Activated naive CD8-positive, alpha-beta T cell (primary cell): ENCODE measurements around the gene PDE4D.

Experiments used
- H3K27ac Mint-ChIP-seq: one replicate; pipeline ENCODE4 v1.8.0; 2021; ENCODE audit warnings: mixed read lengths
- H3K27me3 Mint-ChIP-seq: one replicate; pipeline ENCODE4 v1.8.0; 2021; ENCODE audit warnings: mixed read lengths
- H3K36me3 Mint-ChIP-seq: one replicate; pipeline ENCODE4 v1.8.0; 2021; ENCODE audit warnings: mixed read lengths
- H3K4me1 Mint-ChIP-seq: one replicate; pipeline ENCODE4 v1.8.0; 2021; ENCODE audit warnings: low read depth, mixed read lengths
- H3K4me3 Mint-ChIP-seq: one replicate; pipeline ENCODE4 v1.8.0; 2021; ENCODE audit warnings: mild to moderate bottlenecking, mixed read lengths
- H3K9me3 Mint-ChIP-seq: one replicate; pipeline ENCODE4 v1.8.0; 2021; ENCODE audit warnings: low read depth, mixed read lengths

Gene PDE4D

DNA sequence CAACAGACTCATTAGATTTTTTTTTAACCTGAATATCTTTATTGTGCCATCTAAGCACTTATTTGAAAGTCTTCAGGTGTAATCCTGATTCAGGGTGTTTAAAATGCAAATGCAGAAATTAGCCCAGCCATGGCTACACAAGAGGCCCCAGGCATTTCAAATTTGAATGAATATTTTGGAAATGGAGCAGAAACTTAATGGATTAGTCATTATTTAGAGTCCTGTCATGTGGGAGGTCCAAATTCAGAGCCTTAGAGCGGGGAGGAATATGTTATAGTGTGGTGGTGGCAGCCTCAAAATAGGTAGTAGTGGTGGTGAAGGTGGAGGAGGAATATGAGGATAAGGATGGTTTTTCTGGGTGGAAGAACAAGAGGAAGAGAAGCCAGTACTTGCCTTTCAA lies 743.7 kb downstream of the PDE4D start:
- H3K4me3 Mint-ChIP-seq = no peak overlapping the region
- H3K4me1 Mint-ChIP-seq = peaks cover 15% of the 10 kb centered on the region
- no peaks in the 10 kb centered on the region for H3K36me3 Mint-ChIP-seq
- no peaks in the 10 kb centered on the region for H3K9me3 Mint-ChIP-seq
- H3K27ac Mint-ChIP-seq = no peak overlapping the region
- H3K27me3 Mint-ChIP-seq = no peaks in the 10 kb centered on the region

DNA sequence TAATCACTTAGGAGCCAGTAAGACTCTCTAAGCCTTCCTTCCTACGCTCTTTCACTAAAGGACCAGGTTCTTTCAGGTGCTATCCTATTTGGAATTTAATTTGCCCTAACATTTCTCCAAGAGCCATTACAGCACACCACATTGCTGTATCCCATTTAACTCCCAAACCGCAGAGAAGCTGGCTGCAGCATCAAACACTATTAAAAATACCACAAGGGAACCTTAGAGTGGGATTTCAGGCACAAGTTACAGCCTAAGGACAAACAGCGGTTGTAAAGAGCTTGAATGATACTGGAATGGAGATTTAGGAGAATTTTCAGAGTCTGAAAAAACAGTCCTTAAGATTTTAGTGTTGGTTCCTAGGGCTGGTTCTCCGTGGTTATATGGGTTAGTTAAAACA lies 744.3 kb downstream of the PDE4D start:
- Mint-ChIP-seq H3K9me3 (no peaks in the 10 kb centered on the region), H3K27me3 (no peaks in the 10 kb centered on the region), H3K36me3 (no peaks in the 10 kb centered on the region), H3K4me1 (peaks cover 15% of the 10 kb centered on the region), H3K4me3 (no peak overlapping the region), H3K27ac (no peak overlapping the region)

GRCh38 chr5:59146729-59147128 lies 746.8 kb downstream of the PDE4D start:
- H3K27me3 Mint-ChIP-seq = no peaks in the 10 kb centered on the region
- peaks cover 10% of the 10 kb centered on the region for H3K4me1 Mint-ChIP-seq
- no peak overlapping the region for H3K27ac Mint-ChIP-seq
- no peaks in the 10 kb centered on the region for H3K36me3 Mint-ChIP-seq
- no peaks in the 10 kb centered on the region for H3K9me3 Mint-ChIP-seq
- no peak overlapping the region for H3K4me3 Mint-ChIP-seq

GRCh38 chr5:59143926-59144333 lies 749.6 kb downstream of the PDE4D start:
- Mint-ChIP-seq H3K27ac (no peak overlapping the region), H3K4me1 (peaks cover 2% of the 10 kb centered on the region), H3K9me3 (no peaks in the 10 kb centered on the region), H3K27me3 (no peaks in the 10 kb centered on the region), H3K36me3 (no peaks in the 10 kb centered on the region), H3K4me3 (no peak overlapping the region)

- Mint-ChIP-seq H3K36me3 (no peaks in the 10 kb centered on the region), H3K4me3 (no peak overlapping the region), H3K9me3 (no peaks in the 10 kb centered on the region), H3K27me3 (no peaks in the 10 kb centered on the region), H3K4me1 (peaks cover 2% of the 10 kb centered on the region), H3K27ac (no peak overlapping the region)
Observed at GRCh38 chr5:59142927-59143326, 750.6 kb downstream of the PDE4D start.

DNA sequence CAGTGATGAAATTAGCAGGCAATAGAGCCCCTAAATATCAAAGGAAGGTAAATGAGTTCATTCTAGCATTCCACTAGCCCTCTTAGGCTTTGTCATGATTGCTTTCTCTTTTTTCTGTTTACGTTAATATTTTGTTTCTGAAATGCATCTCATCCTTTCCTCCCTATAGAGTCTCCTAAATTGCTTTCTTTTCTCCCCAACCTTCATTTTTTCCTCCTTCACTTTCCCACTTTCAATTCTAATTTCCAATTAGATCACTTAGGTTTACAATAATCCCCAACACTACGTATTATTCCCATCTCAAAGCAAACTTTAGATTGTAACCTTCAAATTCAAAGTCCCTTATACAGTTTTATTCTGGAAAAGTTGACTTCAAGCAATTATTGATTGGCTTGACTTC lies 751.4 kb downstream of the PDE4D start:
- H3K36me3 Mint-ChIP-seq = no peaks in the 10 kb centered on the region
- H3K27ac Mint-ChIP-seq = no peak overlapping the region
- peaks cover 2% of the 10 kb centered on the region for H3K4me1 Mint-ChIP-seq
- no peak overlapping the region for H3K4me3 Mint-ChIP-seq
- H3K27me3 Mint-ChIP-seq = no peaks in the 10 kb centered on the region
- no peaks in the 10 kb centered on the region for H3K9me3 Mint-ChIP-seq

DNA sequence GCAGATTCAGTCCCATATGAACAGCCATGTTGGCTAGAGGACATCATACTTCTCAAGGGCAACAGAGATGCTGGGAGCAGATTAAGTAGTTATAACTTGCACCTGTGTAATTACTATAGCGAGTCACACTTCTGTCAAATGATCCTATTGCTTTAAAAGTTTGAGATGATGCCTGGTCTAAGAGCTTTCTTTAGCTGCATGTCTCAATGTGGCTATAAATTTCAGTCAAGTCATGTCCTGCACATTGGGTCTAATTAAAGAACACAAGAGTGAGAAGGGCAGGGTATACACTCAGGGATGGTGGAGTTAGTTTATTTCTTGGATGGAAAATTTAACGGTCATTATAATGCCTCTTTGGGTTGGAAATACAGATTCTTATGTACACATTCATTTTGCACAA lies 753.4 kb downstream of the PDE4D start:
- H3K4me1 Mint-ChIP-seq = no peaks in the 10 kb centered on the region
- no peaks in the 10 kb centered on the region for H3K9me3 Mint-ChIP-seq
- H3K36me3 Mint-ChIP-seq = no peaks in the 10 kb centered on the region
- no peak overlapping the region for H3K27ac Mint-ChIP-seq
- no peak overlapping the region for H3K4me3 Mint-ChIP-seq
- H3K27me3 Mint-ChIP-seq = no peaks in the 10 kb centered on the region

- Mint-ChIP-seq H3K36me3 (no peaks in the 10 kb centered on the region), H3K4me1 (peaks cover 2% of the 10 kb centered on the region), H3K27me3 (no peaks in the 10 kb centered on the region), H3K27ac (no peak overlapping the region), H3K4me3 (no peak overlapping the region), H3K9me3 (no peaks in the 10 kb centered on the region)
Observed at GRCh38 chr5:59139695-59140094, 753.8 kb downstream of the PDE4D start.

- Mint-ChIP-seq H3K4me1 (peaks cover 11% of the 10 kb centered on the region), H3K4me3 (no peak overlapping the region), H3K27me3 (no peaks in the 10 kb centered on the region), H3K27ac (no peak overlapping the region), H3K36me3 (no peaks in the 10 kb centered on the region), H3K9me3 (no peaks in the 10 kb centered on the region)
Observed at GRCh38 chr5:59138509-59138908, 755.0 kb downstream of the PDE4D start.

GRCh38 chr5:59137846-59138245 lies 755.7 kb downstream of the PDE4D start:
- H3K27ac Mint-ChIP-seq = no peak overlapping the region
- H3K9me3 Mint-ChIP-seq = no peaks in the 10 kb centered on the region
- H3K27me3 Mint-ChIP-seq = no peaks in the 10 kb centered on the region
- peaks cover 14% of the 10 kb centered on the region for H3K4me1 Mint-ChIP-seq
- no peak overlapping the region for H3K4me3 Mint-ChIP-seq
- no peaks in the 10 kb centered on the region for H3K36me3 Mint-ChIP-seq

- no peaks in the 10 kb centered on the region for H3K36me3 Mint-ChIP-seq
- no peaks in the 10 kb centered on the region for H3K9me3 Mint-ChIP-seq
- H3K27me3 Mint-ChIP-seq = no peaks in the 10 kb centered on the region
- H3K4me3 Mint-ChIP-seq = no peak overlapping the region
- no peak overlapping the region for H3K27ac Mint-ChIP-seq
- peaks cover 25% of the 10 kb centered on the region for H3K4me1 Mint-ChIP-seq
Observed at GRCh38 chr5:59136549-59136948, 757.0 kb downstream of the PDE4D start.

DNA sequence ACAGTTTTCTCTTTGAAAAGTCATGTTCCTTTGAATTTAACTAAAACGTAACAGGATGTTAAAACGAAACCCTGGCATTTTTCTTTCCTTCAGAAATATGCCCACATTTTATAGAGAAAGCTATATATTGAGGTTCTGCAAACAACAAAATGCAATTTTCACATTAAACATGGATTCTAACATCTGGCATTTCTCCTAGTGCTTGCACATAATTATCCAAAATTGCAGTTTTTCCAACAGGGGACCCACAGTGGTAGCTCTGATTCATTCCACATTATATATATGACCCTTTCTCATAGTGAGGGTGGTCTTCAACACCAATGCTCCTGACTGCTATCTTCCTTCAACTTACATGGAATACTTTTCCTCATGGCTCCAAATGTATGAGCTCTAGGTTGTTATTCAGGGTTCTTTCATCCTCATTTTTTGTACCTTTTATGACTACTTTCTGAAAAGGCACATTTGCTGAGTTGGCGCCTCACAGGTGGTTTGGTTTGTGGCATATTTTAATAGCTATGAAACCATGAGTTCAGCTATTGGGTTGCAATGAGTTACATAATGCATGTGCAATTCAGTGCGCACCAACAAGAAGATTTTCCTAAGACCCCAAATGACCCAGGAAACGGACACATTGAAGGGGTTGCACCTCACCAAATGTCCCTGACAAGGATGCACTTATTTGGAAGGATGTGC lies 758.9 kb downstream of the PDE4D start:
- Mint-ChIP-seq H3K36me3 (no peaks in the 10 kb centered on the region), H3K27me3 (no peaks in the 10 kb centered on the region), H3K4me1 (peaks cover 36% of the 10 kb centered on the region), H3K4me3 (no peak overlapping the region), H3K9me3 (no peaks in the 10 kb centered on the region), H3K27ac (no peak overlapping the region)

DNA sequence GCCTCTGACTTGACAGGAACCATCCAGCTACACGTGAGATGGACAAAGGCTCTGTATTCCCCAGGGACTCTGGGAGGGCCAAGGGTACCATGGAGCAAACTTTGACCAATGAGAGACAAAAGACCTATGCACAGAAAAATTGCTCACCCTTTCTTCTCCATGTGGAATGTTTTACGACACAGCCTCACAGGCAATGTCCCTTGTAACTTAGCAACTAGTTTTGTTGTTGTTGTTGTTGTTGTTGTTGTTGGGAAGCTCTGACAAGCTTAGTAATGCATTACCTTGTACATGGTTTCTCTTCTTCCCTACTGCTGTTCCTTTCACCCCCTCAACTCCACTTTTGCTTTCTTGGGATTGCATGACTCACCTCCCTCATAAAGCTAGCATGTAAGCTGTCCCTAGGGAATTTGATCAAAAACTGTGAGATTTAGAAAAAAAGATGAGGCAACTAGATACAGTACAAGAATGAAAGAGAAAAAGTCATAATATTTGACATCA lies 759.7 kb downstream of the PDE4D start:
- Mint-ChIP-seq H3K27me3 (no peaks in the 10 kb centered on the region), H3K27ac (no peak overlapping the region), H3K36me3 (no peaks in the 10 kb centered on the region), H3K4me3 (peak overlapping the region; percentile 17), H3K9me3 (no peaks in the 10 kb centered on the region), H3K4me1 (peaks cover 41% of the 10 kb centered on the region)

DNA sequence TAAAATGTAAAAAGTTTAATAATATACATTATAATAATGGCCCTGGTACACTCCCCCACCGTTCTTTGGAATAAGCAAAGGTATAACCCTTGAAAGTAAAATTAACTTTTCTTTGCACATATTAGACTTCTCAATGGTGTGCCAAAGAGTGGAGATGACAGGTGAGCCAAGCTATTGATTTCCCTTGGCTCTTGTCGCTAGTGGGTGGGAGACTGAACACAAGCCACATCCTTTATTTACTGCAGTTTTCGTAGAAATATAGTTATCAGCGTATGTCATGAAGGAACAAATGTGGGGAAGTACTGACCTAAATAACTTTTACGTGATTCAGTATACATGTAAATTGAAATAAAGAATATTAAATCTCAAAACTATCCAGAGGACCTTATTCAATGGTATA lies 761.4 kb downstream of the PDE4D start:
- Mint-ChIP-seq H3K9me3 (no peaks in the 10 kb centered on the region), H3K4me1 (peaks cover 41% of the 10 kb centered on the region), H3K4me3 (peak overlapping the region; percentile 22), H3K36me3 (no peaks in the 10 kb centered on the region), H3K27me3 (no peaks in the 10 kb centered on the region), H3K27ac (no peak overlapping the region)

DNA sequence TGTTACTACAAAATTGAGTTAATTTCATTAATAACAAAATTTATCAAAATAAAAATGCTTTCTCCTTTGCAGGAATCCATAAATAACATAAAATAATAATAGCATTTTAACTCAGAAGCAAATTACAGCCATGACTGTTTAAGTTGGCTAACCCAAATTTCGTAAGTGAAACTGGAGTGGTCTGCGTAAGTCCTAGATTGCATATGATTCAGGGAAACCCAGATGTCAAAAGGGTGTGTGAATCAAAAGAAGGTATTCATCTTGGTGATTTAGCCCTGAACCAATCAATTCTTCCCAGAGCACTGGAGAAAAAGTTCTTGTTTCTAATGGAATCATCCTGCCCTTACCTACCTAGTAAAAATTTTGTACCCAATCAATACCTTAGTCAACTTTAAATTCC lies 763.1 kb downstream of the PDE4D start:
- H3K4me3 Mint-ChIP-seq = no peak overlapping the region
- no peaks in the 10 kb centered on the region for H3K36me3 Mint-ChIP-seq
- H3K27me3 Mint-ChIP-seq = no peaks in the 10 kb centered on the region
- H3K27ac Mint-ChIP-seq = no peak overlapping the region
- H3K9me3 Mint-ChIP-seq = no peaks in the 10 kb centered on the region
- peaks cover 41% of the 10 kb centered on the region for H3K4me1 Mint-ChIP-seq

GRCh38 chr5:59128646-59129290 lies 764.8 kb downstream of the PDE4D start:
- H3K4me3 Mint-ChIP-seq = no peak overlapping the region
- no peaks in the 10 kb centered on the region for H3K27me3 Mint-ChIP-seq
- no peaks in the 10 kb centered on the region for H3K36me3 Mint-ChIP-seq
- H3K9me3 Mint-ChIP-seq = no peaks in the 10 kb centered on the region
- no peak overlapping the region for H3K27ac Mint-ChIP-seq
- peaks cover 33% of the 10 kb centered on the region for H3K4me1 Mint-ChIP-seq
